IMR-90 (cell line): ENCODE results near the gene EPC2. TPM values are rescaled to one million over a fixed set of nuclear protein-coding genes. Genes with fewer than 3 reads are reported as not detected.
"Not testable (repeated sequence)": the region's sequence is repeated elsewhere in the genome, so short reads cannot be mapped to it uniquely, and the experiment has no call there.

Source experiments
- ATAC-seq: fragments of 200-7000 bp; cut with Tn5 transposase; 2 replicates; pipeline ENCODE4 v1.9.1; 2020; ENCODE audit warnings: low read depth, mild to moderate bottlenecking, moderate library complexity
- BruUV-seq: library from RNA; stranded (reverse); fragments of 400-500 nt; replicated peaks from 2 replicates; lab custom pipeline; 2021; lab: Mats Ljungman, UMichigan
- CTCF ChIA-PET: fragments of 300-600 bp; formaldehyde crosslinking; extraction: SDS; loops from one replicate; lab custom pipeline; 2021; ENCODE audit warnings: antibody characterized with exemption; lab: Yijun Ruan, JAX
- POLR2A ChIA-PET: fragments of 300-600 bp; sonication (Branson Sonifier 250); formaldehyde crosslinking; loops from one replicate; lab custom pipeline; 2022; ENCODE audit warnings: antibody characterized with exemption; ENCODE audit not compliant: unreplicated experiment; lab: Charles Lee
- DNase-seq: peaks from one replicate; pipeline ENCODE4 v3.0.0; 2013
- H2AFZ ChIP-seq: replicated peaks from 2 replicates; pipeline ENCODE3; 2013; ENCODE audit warnings: low read length, mild to moderate bottlenecking; ENCODE audit not compliant: poor library complexity
- H2AK5ac ChIP-seq: 2 replicates; pipeline ENCODE4 v1.6.1; 2013; ENCODE audit warnings: low read depth, low read length, inconsistent platforms
- H2AK9ac ChIP-seq: replicated peaks from 2 replicates; pipeline ENCODE3; 2013; ENCODE audit warnings: mild to moderate bottlenecking, low read depth, low read length, moderate library complexity; ENCODE audit not compliant: poor library complexity
- H2BK120ac ChIP-seq: 2 replicates; pipeline ENCODE4 v1.6.1; 2013; ENCODE audit warnings: low read depth, low read length, inconsistent platforms
- H2BK15ac ChIP-seq: 3 replicates; pipeline ENCODE4 v1.6.1; 2013; ENCODE audit warnings: low read depth, low read length, inconsistent platforms
- H2BK20ac ChIP-seq: 2 replicates; pipeline ENCODE4 v1.6.1; 2013; ENCODE audit warnings: low read depth, mild to moderate bottlenecking, inconsistent platforms, low read length, moderate library complexity
- H2BK5ac ChIP-seq: 2 replicates; pipeline ENCODE4 v1.6.1; 2013; ENCODE audit warnings: mild to moderate bottlenecking, low read depth, low read length, inconsistent platforms; ENCODE audit not compliant: poor library complexity, severe bottlenecking
- H3K14ac ChIP-seq: replicated peaks from 2 replicates; pipeline ENCODE4 v1.6.1; 2013; ENCODE audit warnings: low read depth, low read length, inconsistent platforms
- H3K18ac ChIP-seq: 2 replicates; pipeline ENCODE4 v1.6.1; 2013; ENCODE audit warnings: low read depth, low read length, control low read depth
- H3K23ac ChIP-seq: 2 replicates; pipeline ENCODE4 v1.6.1; 2013; ENCODE audit warnings: low read depth, low read length, inconsistent platforms
- H3K27ac ChIP-seq: 2 replicates; pipeline ENCODE4 v1.5.1; 2013; ENCODE audit warnings: mild to moderate bottlenecking, control low read depth, low read length; ENCODE audit not compliant: insufficient read depth
- H3K27me3 ChIP-seq: 2 replicates; pipeline ENCODE4 v1.6.1; 2013; ENCODE audit warnings: low read length; ENCODE audit not compliant: control insufficient read depth, insufficient read depth
- H3K36me3 ChIP-seq: 2 replicates; pipeline ENCODE4 v1.6.1; 2013; ENCODE audit warnings: low read length, mixed read lengths; ENCODE audit not compliant: control insufficient read depth, insufficient read depth
- H3K4ac ChIP-seq: 2 replicates; pipeline ENCODE4 v1.6.1; 2013; ENCODE audit warnings: low read depth, low read length, inconsistent platforms
- H3K4me1 ChIP-seq: 2 replicates; pipeline ENCODE4 v1.6.1; 2013; ENCODE audit warnings: low read length, mixed read lengths; ENCODE audit not compliant: control insufficient read depth, insufficient read depth
- H3K4me2 ChIP-seq: 2 replicates; pipeline ENCODE4 v1.6.1; 2013; ENCODE audit warnings: low read depth, mild to moderate bottlenecking, control low read depth, low read length, moderate library complexity
- H3K4me3 ChIP-seq: 2 replicates; pipeline ENCODE4 v1.5.1; 2013; ENCODE audit warnings: low read depth, mild to moderate bottlenecking, control low read depth, low read length, moderate library complexity; ENCODE audit not compliant: insufficient read depth
- H3K56ac ChIP-seq: 2 replicates; pipeline ENCODE4 v1.6.1; 2013; ENCODE audit warnings: low read length, inconsistent platforms; ENCODE audit not compliant: insufficient read depth; ENCODE audit errors: extremely low read depth
- H3K79me1 ChIP-seq, 2 experiments: 2 replicates each; pipeline ENCODE4 v1.6.1; 2013; ENCODE audit warnings: low read length in 2 of 2, inconsistent platforms in 1 of 2, low read depth in 1 of 2
- H3K9ac ChIP-seq: 2 replicates; pipeline ENCODE4 v1.6.1; 2013; ENCODE audit warnings: low read depth, low read length, control low read depth
- H3K9me1 ChIP-seq: 2 replicates; pipeline ENCODE4 v1.6.1; 2013; ENCODE audit warnings: low read length, inconsistent platforms; ENCODE audit not compliant: insufficient read depth
- H3K9me3 ChIP-seq: 2 replicates; pipeline ENCODE4 v1.6.1; 2013; ENCODE audit warnings: low read length; ENCODE audit not compliant: control insufficient read depth, insufficient read depth
- H4K20me1 ChIP-seq: 2 replicates; pipeline ENCODE4 v1.6.1; 2013; ENCODE audit warnings: low read length, inconsistent platforms; ENCODE audit not compliant: insufficient read depth
- H4K5ac ChIP-seq: 2 replicates; pipeline ENCODE4 v1.6.1; 2013; ENCODE audit warnings: mild to moderate bottlenecking, low read depth, low read length, control low read depth
- H4K8ac ChIP-seq, 2 experiments: 2 replicates each; pipeline ENCODE4 v1.6.1; 2013; ENCODE audit warnings: low read depth in 2 of 2, low read length in 2 of 2, control low read depth in 1 of 2, inconsistent platforms in 1 of 2
- H4K91ac ChIP-seq: 2 replicates; pipeline ENCODE4 v1.6.1; 2013; ENCODE audit warnings: low read depth, low read length, inconsistent platforms; ENCODE audit not compliant: insufficient read depth
- WGBS, 2 experiments: methylation state at CpG; one replicate each; pipeline versions ENCODE4 v1.1.5 to v1.1.7; 2013; ENCODE audit warnings: missing lambda C conversion rate in 2 of 2; ENCODE audit not compliant: insufficient read length in 1 of 2; ENCODE audit errors: extremely low coverage in 2 of 2; 5-methylcytosine and 5-hydroxymethylcytosine counted together
- dilution Hi-C: fragments of 300-500 bp; cut with HindIII; formaldehyde crosslinking; loops from one replicate; pipeline ENCODE4 v1.14.3; 2018; ENCODE audit warnings: low sequenced_read_pairs; ENCODE audit not compliant: unreplicated experiment
- in situ Hi-C: fragments of 300-500 bp; cut with MboI; formaldehyde crosslinking; loops from 3 replicates; pipeline ENCODE4 v1.14.3; 2019; ENCODE audit warnings: low sequenced_read_pairs, inconsistent platforms, mixed read lengths
- intact Hi-C: fragments of 100-400 bp; cut with micrococcal nuclease; formaldehyde crosslinking; loops from 2 replicates; pipeline ENCODE4 v1.10.0; 2022
- polyA plus RNA-seq, 3 experiments: library from polyadenylated mRNA; depleted of rRNA; stranded (reverse); fragments of >200 nt; gene quantifications; 2 replicates each; pipeline ENCODE4 v1.2.3, GENCODE V29; 2012; ENCODE audit warnings: low replicate concordance in 1 of 3
- total RNA-seq: library from RNA; depleted of rRNA; stranded (reverse); fragments of >200 nt; gene quantifications from 2 replicates; pipeline ENCODE4 v1.2.3, GENCODE V29; 2012

Gene EPC2
- total and polyA plus RNA-seq, 2 of the 4 experiments (the other 2 are of a cell fraction): 10.6 to 22.6 TPM

DNA sequence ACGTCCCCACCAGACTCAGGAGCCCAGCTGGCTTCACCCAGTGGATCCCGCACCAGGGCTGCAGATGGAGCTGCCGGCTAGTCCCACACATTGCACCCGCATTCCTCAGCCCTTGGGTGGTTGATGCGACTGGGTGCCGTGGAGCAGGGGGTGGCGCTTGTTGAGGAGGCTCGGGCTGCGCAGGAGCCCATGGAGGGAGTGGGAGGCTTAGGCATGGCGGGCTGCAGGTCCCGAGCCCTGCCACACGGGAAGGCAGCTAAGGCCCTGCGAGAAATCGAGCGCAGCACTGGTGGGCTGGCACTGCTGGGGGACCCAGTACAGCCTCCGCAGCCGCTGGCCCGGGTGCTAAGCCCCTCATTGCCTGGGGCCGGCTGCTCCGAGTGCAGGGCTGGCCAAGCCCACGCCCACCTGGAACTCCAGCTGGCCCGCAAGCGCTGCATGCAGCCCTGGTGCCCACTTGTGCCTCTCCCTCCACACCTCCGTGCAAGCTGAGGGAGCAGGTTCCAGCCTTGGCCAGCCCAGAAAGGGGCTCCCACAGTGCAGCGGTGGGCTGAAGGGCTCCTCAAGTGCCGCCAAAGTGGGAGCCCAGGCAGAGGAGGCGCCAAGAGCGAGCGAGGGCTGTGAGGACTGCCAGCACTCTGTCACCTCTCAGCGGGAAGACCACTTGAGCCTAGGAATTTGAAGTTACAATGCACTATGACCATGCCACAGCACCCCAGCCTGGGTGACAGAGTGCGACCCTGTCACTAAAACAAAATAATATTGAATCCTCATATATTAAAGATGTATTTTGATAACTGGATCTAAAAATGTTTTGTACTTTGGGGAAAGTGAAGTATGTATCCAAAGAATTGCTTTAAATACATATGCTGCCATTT, 34.0 kb downstream of the EPC2 start:
- H3K23ac ChIP-seq, H2AK5ac ChIP-seq, H3K27ac ChIP-seq, DNase-seq, H3K36me3 ChIP-seq, H4K5ac ChIP-seq, H2BK15ac ChIP-seq, BruUV-seq, intact Hi-C loops, H2AK9ac ChIP-seq, H3K27me3 ChIP-seq, H3K14ac ChIP-seq, H3K9me3 ChIP-seq, dilution Hi-C loops, H3K9ac ChIP-seq, H3K4me3 ChIP-seq, H3K4ac ChIP-seq, ATAC-seq, POLR2A ChIA-PET, H3K9me1 ChIP-seq, H2BK120ac ChIP-seq, H3K18ac ChIP-seq, H2AFZ ChIP-seq, H3K56ac ChIP-seq, H2BK20ac ChIP-seq, in situ Hi-C loops, H3K4me2 ChIP-seq, H2BK5ac ChIP-seq, H4K91ac ChIP-seq, H4K8ac ChIP-seq, CTCF ChIA-PET: not testable (repeated sequence)
- Histone ChIP-seq H4K20me1 (peaks cover 62% of the 10 kb centered on the region), H3K4me1 (peaks cover 12% of the 10 kb centered on the region), H3K79me1 (peaks cover 18 to 47% of the 10 kb centered on the region in 2 experiments)
- WGBS, 2 experiments: 100% methylated on average over 4 of the region's 31 CpGs; no CpG with 5 or more reads in 1 of the 2 experiments
